GM12891 (cell line): ENCODE measurements around the gene INTS7.
"Not testable (repeated sequence)": the region's sequence is repeated elsewhere in the genome, so short reads cannot be mapped to it uniquely, and the experiment has no call there.

Experiments
- DNase-seq: peaks from one replicate; pipeline ENCODE4 v3.0.0; 2011; ENCODE audit warnings: low spot score; ENCODE audit not compliant: insufficient read length
- FAIRE-seq: peaks from 2 replicates; lab custom pipeline; 2011; peaks lifted over from hg19 to GRCh38; lab: Jason Lieb, UNC
- PAX5 ChIP-seq: IDR thresholded peaks from 2 replicates; pipeline ENCODE4 v1.6.1; 2011; ENCODE audit warnings: low read length, moderate library complexity, mild to moderate bottlenecking; ENCODE audit not compliant: insufficient read depth, severe bottlenecking
- POLR2A ChIP-seq: IDR thresholded peaks from 2 replicates; pipeline ENCODE4 v1.6.1; 2011; ENCODE audit warnings: low read depth, low read length, control low read depth
- POLR2AphosphoS5 ChIP-seq: IDR thresholded peaks from 2 replicates; pipeline ENCODE4 v1.6.1; 2011; ENCODE audit warnings: low read depth, low read length, control low read depth
- POU2F2 ChIP-seq: IDR thresholded peaks from 2 replicates; pipeline ENCODE4 v1.6.1; 2011; ENCODE audit warnings: low read depth, mild to moderate bottlenecking, control low read depth, low read length, moderate library complexity
- SPI1 ChIP-seq: IDR thresholded peaks from 2 replicates; pipeline ENCODE4 v1.6.1; 2011; ENCODE audit warnings: low read depth, low read length, control low read depth
- TAF1 ChIP-seq: IDR thresholded peaks from 2 replicates; pipeline ENCODE4 v1.6.1; 2011; ENCODE audit warnings: low read depth, low read length, control low read depth

The INTS7 gene

DNA sequence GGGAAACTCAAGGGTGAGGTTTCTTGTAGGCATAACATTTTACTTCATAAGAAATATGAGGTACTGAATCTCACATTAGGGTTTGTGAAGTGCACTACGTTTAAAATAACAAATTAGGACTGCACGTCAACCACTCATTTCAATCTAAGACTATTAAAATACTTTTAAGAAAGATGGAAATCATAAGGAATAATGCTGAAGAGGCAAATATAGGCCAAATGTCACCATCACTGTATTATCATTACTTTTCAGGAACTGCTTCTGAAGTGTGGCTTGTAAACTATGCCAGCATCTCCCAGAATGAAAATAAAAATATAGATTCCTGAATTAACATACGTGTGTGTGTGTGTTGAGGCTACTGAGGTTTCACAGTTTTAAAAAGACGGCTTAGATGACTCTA is 56.8 kb downstream of the INTS7 start:
- DNase-seq (no peak), FAIRE-seq (no peak)
- TF ChIP-seq SPI1 (no peak), PAX5 (no peak), TAF1 (no peak), POLR2AphosphoS5 (no peak), POU2F2 (no peak), POLR2A (no peak)

GRCh38 chr1:211975152-211975941 is 60.0 kb downstream of the INTS7 start:
- no peak for DNase-seq

GRCh38 chr1:211973541-211973940 is 61.8 kb downstream of the INTS7 start:
- TF ChIP-seq POLR2A (no peak), POLR2AphosphoS5 (no peak), TAF1 (no peak), SPI1 (no peak), PAX5 (no peak), POU2F2 (no peak)
- FAIRE-seq (no peak), DNase-seq (no peak)

More at GRCh38 chr1:211975152-211975941, 60.0 kb downstream of the INTS7 start:
- no peak for FAIRE-seq
- TF ChIP-seq POU2F2 (no peak), POLR2AphosphoS5 (no peak), SPI1 (no peak), PAX5 (no peak), TAF1 (no peak), POLR2A (no peak)

DNA sequence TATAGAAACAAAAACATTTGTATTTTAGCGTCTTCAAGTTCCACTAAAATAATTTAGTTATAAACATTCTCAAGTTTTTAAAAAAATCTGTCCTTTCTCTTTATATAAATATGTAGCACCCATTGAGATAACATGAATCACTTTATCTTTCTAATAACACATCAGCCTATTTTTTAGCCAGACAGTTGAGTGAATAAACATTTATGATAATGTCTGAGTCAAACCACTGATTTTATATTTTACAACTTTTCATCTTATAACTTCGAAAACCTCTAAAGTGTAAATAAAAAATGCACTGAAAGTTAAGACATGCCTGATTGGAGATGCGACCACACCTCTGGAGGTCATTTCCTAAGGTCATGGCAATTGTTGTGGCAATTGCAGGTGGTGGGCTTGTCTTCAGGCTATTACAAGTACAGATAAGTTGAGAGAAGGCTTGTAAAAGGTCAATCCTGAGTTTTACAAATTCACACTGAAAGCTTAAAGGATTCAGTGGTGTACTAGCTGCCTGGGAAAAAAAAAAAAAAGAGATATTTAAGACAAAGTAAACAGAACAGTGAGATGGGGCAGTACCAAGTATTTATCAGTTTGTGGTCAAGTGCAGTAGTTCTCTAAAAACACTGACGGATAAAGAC is 67.0 kb downstream of the INTS7 start:
- TF ChIP-seq PAX5 = no peak
- no peak for TF ChIP-seq TAF1
- no peak for TF ChIP-seq POLR2AphosphoS5
- TF ChIP-seq POU2F2 = no peak
- no peak for TF ChIP-seq SPI1
- TF ChIP-seq POLR2A = no peak
- DNase-seq (no peak), FAIRE-seq (no peak)

- DNase-seq (no peak), FAIRE-seq (no peak)
- no peak for TF ChIP-seq PAX5
- no peak for TF ChIP-seq POLR2AphosphoS5
These were observed 67.7 kb downstream of the INTS7 start for GRCh38 chr1:211967704-211968103.

DNA sequence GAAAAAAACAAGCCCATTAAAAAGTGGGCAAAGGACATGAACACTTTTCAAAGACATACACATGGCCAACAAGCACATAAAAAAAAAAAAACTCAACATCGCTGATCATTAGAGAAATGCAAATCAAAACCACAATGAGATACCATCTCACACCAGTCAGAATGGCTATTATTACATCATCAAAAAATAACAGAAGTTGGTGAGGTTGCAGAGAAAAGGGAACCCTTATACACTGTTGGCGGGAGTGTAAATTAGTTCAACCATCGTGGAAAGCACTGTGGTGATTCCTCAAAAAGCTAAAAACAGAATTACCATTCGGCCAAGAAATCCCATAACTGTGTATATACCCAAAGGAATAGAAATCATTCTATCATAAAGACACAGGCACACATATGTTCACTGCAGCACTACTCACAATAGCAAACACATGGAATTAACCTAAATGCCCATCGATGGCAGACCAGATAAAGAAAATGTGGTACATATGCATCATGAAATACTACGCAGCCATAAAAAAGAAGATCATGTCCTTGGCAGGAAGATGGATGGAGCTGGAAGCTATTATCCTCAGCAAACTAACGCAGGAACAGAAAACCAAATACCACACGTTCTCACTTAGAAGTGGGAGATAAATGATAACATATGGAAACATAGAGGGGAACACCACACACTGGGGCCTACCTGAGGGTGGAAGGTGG is 70.1 kb downstream of the INTS7 start:
- TF ChIP-seq POLR2AphosphoS5 = no peak
- 0 out of 2 replicates have a peak, but pooled peaks have one; percentile 15 for TF ChIP-seq SPI1
- no peak for DNase-seq
- no peak for FAIRE-seq

DNA sequence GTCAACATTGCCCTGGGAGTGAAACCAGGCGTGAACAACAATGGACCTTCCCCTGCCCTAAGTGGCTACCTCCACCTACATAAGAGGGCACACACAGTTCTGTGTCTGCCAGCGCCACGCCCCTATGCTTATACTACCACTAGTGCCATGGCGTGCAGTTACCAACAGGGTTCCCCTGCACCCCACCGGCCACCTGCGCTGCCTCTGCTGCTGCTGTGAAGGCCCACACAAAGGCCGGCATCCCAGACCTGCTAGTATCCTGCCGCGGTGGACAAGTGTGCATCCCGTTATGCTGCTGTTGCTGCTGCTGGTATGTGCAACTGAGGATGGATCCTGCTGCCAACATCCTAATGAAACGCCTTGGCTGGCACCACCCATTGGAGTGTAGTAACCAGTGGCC is 75.7 kb downstream of the INTS7 start:
- FAIRE-seq = no peak
- TF ChIP-seq PAX5 (no peak), TAF1 (no peak), POLR2AphosphoS5 (no peak), POU2F2 (no peak), POLR2A (no peak)
- DNase-seq = no peak

DNA sequence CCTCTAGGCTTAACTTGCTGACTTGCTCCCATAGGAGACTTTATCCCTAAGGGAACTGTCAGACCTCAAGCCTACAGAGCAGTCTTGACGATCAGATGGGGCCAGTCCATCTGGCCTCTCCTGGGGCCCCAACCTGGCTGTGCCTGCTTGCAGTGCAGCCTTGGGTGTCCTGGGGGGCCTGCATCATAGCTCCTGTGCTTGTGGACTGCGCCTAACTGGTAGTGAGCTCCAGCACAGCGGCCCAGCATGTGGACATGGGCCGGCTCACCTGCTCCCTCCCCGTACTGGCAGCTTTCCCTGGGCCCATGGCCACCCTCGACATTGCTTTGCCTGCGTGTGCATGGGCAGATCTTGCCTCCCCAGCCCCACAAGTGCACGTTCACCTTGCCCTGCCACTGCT is 76.1 kb downstream of the INTS7 start:
- TF ChIP-seq PAX5 (no peak), TAF1 (no peak), POU2F2 (no peak), SPI1 (no peak), POLR2AphosphoS5 (no peak), POLR2A (no peak)
- DNase-seq (no peak), FAIRE-seq (no peak)

DNA sequence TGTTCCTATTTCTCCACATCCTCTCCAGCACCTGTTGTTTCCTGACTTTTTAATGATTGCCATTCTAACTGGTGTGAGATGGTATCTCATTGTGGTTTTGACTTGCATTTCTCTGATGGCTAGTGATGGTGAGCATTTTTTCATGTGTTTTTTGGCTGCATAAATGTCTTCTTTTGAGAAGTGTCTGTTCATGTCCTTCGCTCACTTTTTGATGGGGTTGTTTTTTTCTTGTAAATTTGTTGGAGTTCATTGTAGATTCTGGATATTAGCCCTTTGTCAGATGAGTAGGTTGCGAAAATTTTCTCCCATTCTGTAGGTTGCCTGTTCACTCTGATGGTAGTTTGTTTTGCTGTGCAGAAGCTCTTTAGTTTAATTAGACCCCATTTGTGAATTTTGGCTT is 81.3 kb downstream of the INTS7 start:
- not testable (repeated sequence) for FAIRE-seq, DNase-seq

- DNase-seq, FAIRE-seq: not testable (repeated sequence)
These were observed 81.8 kb downstream of the INTS7 start for GRCh38 chr1:211953543-211953942.
